T-helper 1 cell treated with Interleukin-12 subunit alpha and Interleukin-12 subunit beta and Interleukin-4 antibody, amounts not matched to agents 30 μg/mL and 1 μg/mL, for 36 hours (primary cell): ENCODE data around the gene LPCAT1.
"Not testable (repeated sequence)": the region's sequence is repeated elsewhere in the genome, so short reads cannot be mapped to it uniquely, and the experiment has no call there.

Experiments used
- H3K27ac Mint-ChIP-seq: one replicate; pipeline ENCODE4 v1.8.0; 2021; ENCODE audit warnings: mild to moderate bottlenecking, mixed read lengths
- H3K27me3 Mint-ChIP-seq: one replicate; pipeline ENCODE4 v1.8.0; 2021; ENCODE audit warnings: low read depth, mixed read lengths
- H3K36me3 Mint-ChIP-seq: one replicate; pipeline ENCODE4 v1.8.0; 2021; ENCODE audit warnings: low read depth, mixed read lengths
- H3K4me1 Mint-ChIP-seq: one replicate; pipeline ENCODE4 v1.8.0; 2021; ENCODE audit warnings: low read depth, mixed read lengths
- H3K4me3 Mint-ChIP-seq: one replicate; pipeline ENCODE4 v1.8.0; 2021; ENCODE audit warnings: mild to moderate bottlenecking, moderate library complexity, mixed read lengths
- H3K9me3 Mint-ChIP-seq: one replicate; pipeline ENCODE4 v1.8.0; 2021; ENCODE audit warnings: mixed read lengths

The LPCAT1 gene

DNA sequence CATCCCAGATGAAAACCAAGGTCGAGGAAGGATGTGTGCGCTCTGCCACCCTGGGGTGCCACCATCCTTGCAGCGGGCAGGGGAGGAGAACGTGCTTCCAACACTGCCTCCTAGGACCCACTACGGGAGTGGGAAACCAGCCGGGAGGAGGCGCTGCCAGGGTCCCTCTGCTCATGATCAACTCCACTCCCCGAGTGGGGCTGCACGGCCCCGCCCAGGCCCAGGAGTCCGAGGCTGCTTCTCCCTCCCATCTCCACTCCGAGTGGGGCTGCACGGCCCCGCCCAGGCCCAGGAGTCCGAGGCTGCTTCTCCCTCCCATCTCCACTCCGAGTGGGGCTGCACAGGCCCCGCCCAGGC lies 48.2 kb downstream of the LPCAT1 start:
- not testable (repeated sequence) for H3K36me3 Mint-ChIP-seq, H3K4me3 Mint-ChIP-seq, H3K9me3 Mint-ChIP-seq, H3K27ac Mint-ChIP-seq, H3K27me3 Mint-ChIP-seq, H3K4me1 Mint-ChIP-seq

DNA sequence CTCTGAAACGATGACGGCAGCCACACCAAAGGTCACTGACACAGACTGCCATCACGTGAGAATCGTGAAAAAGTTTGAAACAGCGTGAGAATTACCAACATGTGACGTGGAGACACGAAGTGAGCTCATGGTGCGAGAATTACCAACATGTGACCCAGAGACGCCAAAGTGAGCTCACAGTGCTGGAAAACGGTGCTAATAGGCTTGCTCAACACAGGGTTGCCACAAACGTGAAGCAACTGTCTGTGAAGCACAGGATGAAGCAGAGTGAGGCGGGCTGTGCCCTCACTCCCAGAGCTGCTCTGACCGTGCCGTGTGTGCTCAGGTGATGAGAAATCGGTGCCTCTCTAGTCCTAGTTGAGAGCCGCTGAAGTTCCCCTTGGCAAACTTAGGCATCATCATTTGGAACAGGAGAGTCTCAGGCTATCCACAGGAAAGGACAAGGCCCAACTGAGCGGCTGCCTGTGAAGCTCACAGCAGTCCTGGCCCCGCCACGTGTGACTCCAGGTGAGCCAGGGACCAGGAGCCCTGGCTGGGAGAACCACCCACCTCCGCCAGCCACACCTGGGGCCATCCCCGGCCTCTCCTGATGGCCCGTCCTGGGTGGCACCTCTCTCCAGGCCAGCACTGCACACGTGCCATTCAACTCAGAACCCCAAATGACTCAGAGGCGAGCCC lies 48.8 kb downstream of the LPCAT1 start:
- Mint-ChIP-seq H3K27ac (no peak overlapping the region), H3K4me3 (no peak overlapping the region), H3K27me3 (no peaks in the 10 kb centered on the region), H3K4me1 (no peaks in the 10 kb centered on the region), H3K36me3 (peaks cover 6% of the 10 kb centered on the region), H3K9me3 (no peaks in the 10 kb centered on the region)

DNA sequence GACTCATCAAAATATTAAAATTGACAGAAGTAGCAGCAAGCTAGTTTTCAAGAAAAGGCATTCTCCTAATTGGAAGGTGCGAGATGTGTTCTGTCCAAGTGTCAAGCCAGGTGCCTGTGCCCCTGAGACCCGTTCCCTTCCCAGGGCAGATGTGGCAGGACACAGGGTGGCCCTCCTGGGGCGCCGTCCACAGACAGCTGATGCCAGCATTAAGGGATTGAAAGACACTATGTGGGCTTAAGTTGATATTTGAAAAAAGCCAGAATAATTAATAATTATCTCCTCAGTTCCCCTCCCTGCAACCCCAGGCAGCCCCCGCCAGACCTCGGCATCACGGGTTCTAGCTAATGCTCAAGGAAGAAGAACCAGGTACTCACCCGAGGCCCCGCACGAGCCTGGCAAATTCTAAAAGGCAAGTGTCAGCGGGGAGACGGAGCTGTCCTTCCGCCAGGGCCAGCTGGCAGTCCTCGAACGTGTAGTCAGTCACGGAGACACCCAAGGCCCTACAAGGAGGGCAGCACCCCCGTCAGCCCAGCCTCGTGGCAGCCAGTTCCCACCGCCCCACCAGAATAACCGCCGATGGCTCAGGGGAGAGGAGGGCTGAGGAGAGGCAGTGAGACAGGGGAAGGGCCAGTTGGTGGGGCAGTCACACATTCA lies 49.4 kb downstream of the LPCAT1 start:
- H3K4me1 Mint-ChIP-seq = no peaks in the 10 kb centered on the region
- no peaks in the 10 kb centered on the region for H3K27me3 Mint-ChIP-seq
- peaks cover 6% of the 10 kb centered on the region for H3K36me3 Mint-ChIP-seq
- H3K27ac Mint-ChIP-seq = no peak overlapping the region
- H3K4me3 Mint-ChIP-seq = no peak overlapping the region
- H3K9me3 Mint-ChIP-seq = no peaks in the 10 kb centered on the region

DNA sequence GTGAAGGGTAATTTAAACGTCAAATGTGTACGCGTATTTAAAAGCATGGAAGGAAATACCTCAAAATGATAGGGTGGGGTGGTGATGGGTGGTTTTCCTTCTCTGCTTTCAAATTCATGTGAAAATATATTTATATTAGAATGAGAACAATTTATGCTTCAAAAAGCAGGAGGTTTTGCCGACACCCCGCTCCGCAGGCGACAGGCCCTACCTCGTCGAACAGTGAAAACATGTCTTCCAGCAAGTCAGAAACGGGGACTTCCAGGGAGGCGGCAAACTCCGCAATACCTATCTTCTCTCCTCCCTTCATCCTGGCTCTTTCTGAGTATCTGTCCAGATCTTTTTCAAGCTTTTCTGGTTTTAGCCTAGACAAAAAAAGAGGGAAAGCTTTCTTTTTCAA lies 50.0 kb downstream of the LPCAT1 start:
- Mint-ChIP-seq H3K4me1 (no peaks in the 10 kb centered on the region), H3K36me3 (peaks cover 6% of the 10 kb centered on the region), H3K9me3 (no peaks in the 10 kb centered on the region), H3K4me3 (no peak overlapping the region), H3K27ac (no peak overlapping the region), H3K27me3 (no peaks in the 10 kb centered on the region)

DNA sequence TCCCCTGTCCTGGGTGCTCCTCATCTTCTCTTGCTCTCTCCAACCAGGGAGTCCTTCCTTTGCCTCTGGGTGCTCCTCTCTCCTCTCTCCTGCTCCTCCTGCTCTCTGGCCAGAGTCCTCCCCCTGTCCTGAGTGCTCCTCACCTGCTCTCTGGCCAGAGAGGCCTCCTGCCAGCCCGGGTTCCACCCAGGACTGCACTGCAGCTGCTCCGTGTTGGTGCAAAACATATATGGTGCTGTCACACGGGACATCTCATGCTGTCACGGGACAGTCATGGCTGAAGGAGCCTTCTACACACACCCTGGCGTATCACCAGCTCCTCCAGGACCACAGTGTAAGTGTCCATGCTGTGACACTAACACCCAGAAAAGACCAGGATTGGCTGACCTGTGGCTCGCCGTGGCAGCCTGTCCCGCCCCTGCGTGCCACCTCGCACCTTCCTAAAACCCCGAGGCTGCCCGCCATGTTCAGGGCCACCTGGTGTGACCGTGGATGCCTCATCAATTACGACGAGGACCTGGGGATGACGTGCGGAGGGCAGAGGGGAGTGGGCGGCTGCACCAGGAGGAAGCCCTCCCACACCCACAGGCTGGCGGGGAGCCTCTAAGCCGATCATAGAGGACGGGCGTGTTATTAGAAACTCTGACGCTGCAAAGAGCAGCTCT lies 50.7 kb downstream of the LPCAT1 start:
- Mint-ChIP-seq H3K9me3 (no peaks in the 10 kb centered on the region), H3K27me3 (no peaks in the 10 kb centered on the region), H3K27ac (no peak overlapping the region), H3K36me3 (peaks cover 9% of the 10 kb centered on the region), H3K4me3 (no peak overlapping the region), H3K4me1 (no peaks in the 10 kb centered on the region)

DNA sequence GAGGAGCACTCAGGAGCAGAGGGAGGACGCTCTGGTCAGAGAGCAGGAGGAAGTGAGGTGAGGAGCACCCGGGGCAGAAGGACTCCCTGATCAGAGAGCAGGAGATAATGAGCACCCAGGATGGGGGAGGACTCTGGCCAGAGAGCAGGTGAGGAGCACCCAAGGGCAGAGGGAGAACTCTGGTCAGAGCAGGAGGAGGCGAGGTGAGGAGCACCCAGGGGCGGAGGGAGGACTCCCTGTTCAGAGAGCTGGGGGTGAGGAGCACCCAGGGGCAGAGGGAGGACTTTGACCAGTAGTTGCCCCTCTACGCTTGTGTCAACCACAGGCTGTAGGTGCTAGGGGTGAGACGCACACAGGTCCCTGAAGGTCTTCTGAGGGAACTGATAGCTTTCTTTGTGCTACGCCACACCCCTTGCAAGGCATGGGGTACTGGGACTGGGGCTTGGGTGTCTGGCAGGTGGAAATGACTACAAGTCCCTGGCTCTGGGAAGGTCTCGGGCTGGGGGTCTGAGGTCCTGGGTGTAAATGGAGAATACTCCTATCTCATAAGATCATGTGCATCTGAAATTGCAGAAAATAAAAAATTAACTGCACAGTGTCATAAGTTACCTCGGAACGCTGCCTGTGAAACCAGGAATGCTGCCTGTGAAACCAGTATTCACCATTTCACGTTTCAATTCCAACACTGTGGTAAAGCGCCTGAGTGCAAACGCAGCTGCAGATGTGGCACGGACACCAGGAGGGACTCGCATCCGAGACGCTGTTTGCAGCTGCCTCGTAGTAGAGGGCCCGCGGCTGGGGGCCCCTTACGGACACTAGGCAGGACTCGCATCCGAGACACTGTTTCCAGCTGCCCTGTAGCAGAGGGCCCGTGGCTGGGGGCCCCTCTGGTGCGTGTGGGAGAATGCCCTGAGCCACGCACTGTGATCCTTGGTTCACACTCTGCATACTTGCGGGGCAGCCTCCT lies 51.5 kb downstream of the LPCAT1 start:
- peaks cover 10% of the 10 kb centered on the region for H3K36me3 Mint-ChIP-seq
- H3K27ac Mint-ChIP-seq = no peak overlapping the region
- no peaks in the 10 kb centered on the region for H3K9me3 Mint-ChIP-seq
- no peaks in the 10 kb centered on the region for H3K27me3 Mint-ChIP-seq
- H3K4me1 Mint-ChIP-seq = no peaks in the 10 kb centered on the region
- H3K4me3 Mint-ChIP-seq = no peak overlapping the region

DNA sequence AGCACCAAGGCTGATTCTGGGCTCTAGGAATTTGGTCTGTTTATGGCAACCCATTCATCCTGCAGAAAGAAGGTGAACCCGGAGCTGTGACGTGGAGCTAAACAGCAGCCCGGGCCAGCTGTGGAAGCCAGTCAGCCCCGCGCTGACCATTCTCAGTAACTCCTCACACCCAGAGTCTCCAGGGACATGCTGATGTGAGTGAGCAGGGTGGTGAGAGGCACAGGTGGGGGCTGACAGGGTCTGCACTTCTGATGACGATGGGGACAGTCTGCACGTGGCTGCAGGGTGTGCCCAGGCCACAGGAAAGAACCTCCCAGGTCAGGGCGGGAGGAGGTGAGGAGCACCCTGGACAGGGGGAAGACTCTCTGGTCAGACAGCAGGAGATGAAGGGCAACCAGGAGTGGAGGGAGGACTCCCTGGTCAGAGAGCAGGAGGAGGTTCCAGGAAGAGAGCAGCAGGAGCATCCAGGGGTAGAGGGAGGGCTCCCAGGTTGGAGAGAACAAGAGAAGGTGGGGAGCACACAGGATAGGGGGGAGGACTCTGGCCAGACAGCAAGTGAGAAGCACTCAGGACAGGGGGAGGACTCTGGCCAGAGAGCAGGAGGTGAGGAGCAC lies 52.4 kb downstream of the LPCAT1 start:
- Mint-ChIP-seq H3K27me3 (no peaks in the 10 kb centered on the region), H3K36me3 (peaks cover 13% of the 10 kb centered on the region), H3K27ac (no peak overlapping the region), H3K4me3 (no peak overlapping the region), H3K4me1 (no peaks in the 10 kb centered on the region), H3K9me3 (no peaks in the 10 kb centered on the region)

DNA sequence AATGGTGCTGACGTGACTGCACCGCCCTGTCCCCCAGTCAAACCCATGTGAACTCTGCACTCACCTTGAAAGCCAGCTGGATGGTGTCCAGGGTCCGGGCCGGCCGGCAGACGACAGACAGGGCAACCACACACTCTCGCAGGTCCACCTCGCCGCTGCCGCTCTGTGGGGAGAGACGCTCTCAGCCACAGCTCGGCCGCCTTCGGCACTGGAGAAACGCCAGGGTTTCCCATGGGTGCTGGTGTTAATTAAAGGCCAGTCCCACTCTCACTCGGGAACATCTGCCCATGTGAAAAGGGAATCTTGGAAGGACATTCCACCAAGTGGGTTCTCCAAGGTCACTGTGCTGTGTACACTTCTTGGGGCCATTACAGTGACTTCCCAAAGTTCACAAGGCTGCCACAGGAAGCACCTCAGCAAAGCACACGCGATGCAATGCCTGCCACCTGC lies 53.0 kb downstream of the LPCAT1 start:
- Mint-ChIP-seq H3K4me3 (no peak overlapping the region), H3K36me3 (peaks cover 15% of the 10 kb centered on the region), H3K9me3 (no peaks in the 10 kb centered on the region), H3K4me1 (no peaks in the 10 kb centered on the region), H3K27ac (no peak overlapping the region), H3K27me3 (no peaks in the 10 kb centered on the region)

DNA sequence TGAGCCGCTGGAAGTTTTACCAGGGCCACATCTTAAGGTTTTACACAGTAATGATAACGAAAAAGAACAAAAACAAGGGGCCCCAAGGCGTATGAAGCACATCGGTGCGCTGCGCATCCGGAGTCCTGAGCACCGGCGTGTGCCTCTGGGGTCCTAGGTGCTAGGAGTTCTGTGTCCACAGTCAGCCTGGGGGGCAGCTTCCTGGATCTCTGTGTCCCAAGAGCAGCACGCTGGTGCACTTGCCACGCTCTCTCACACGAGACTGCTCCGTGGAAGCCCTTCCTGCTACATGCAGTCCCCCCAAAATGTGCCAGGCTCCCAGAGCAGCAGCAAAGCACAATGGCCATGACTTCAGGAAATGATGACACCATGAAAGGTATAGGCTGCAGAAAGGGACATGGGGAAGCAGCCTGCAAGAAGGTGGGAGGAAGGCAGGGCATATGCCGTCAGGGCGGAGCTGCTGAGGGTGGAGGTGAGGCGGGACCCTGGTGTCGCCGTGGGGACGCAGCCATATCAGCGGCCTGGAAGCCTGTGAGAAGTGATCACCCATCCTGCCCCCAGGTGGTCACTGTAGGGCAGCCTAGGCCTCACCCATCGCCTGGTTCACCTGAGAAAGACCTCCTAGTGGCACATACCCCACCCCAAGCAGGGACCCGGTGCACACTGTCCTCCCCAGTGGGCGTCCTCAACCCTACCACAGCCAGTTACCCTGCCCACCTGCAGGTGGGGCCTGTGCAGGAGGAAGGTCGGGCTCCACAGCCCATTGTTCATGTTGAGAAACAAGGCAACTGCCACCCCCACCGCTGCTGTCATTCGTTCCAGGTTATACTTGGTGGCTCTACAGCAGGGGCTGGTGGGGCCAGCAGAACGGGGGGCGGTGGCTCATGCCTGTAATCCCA lies 54.9 kb downstream of the LPCAT1 start:
- Mint-ChIP-seq H3K4me3 (no peak overlapping the region), H3K36me3 (peaks cover 31% of the 10 kb centered on the region), H3K27ac (no peak overlapping the region), H3K9me3 (peaks cover 11% of the 10 kb centered on the region), H3K27me3 (no peaks in the 10 kb centered on the region), H3K4me1 (no peaks in the 10 kb centered on the region)

DNA sequence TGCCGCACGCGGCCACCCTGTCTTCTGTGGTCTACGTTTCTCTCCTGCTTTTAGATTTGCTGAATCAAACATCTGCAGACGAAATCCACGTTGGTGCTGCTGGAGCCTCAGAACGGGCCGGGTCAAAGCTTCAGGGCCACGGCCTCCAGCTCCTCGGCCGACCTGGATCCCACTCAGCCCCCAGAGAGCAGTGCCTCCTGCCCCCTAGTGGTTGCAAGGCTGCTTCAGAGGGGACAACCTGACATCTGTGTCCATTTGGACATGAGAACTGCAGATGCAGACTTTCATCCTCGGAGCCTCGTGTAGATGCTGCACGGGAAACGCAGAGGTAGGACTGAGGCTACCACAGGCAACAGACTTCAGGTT lies 55.5 kb downstream of the LPCAT1 start:
- no peaks in the 10 kb centered on the region for H3K4me1 Mint-ChIP-seq
- H3K36me3 Mint-ChIP-seq = peaks cover 30% of the 10 kb centered on the region
- no peak overlapping the region for H3K27ac Mint-ChIP-seq
- no peak overlapping the region for H3K4me3 Mint-ChIP-seq
- H3K27me3 Mint-ChIP-seq = no peaks in the 10 kb centered on the region
- H3K9me3 Mint-ChIP-seq = peaks cover 11% of the 10 kb centered on the region

DNA sequence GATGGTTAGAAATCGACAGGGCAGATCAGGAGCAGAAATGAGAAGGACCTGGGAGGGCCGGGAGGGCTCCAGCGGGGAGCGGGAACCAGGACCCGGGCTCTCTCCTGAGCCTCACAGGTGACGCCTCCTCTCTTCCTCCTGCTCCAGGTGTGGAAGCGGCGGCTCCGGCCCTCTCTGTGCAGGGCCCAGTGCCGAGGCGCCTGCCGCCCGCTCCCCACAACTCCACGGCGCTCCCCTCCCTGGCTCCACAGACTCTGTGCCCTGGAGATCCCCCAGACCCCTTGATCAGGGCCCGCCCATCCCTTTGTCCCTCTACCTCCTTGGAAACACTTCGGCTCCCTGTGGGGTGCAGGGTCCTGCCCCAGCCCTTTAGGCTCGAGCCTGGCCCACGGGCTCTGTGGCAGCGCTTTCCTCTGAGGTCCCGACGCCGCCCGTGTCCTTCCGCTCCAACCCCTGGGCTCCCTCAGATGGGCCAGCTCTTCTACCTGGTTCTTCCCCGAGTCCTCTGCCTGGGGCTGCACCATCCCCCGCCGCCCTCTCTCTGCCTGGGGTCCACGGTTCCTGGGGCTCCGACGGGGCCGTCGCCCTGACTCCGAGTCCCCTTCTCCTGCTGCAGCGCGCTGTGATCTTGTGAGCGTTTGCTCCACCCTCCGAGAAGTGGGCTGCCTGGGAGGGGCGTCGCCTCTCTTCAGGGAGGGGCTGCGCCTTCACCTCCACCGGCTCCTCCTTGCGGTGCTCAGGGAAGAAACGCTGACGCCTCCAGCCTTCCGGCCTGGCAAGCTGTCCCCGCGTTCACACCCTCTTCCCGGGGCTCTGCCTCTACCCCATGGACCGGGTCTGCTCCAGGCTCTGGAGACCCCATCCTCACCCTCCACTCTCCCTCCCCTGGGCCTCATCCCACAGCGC lies 56.2 kb downstream of the LPCAT1 start:
- Mint-ChIP-seq H3K27me3 (no peaks in the 10 kb centered on the region), H3K4me1 (no peaks in the 10 kb centered on the region), H3K36me3 (peaks cover 30% of the 10 kb centered on the region), H3K4me3 (no peak overlapping the region), H3K9me3 (peaks cover 11% of the 10 kb centered on the region), H3K27ac (no peak overlapping the region)

DNA sequence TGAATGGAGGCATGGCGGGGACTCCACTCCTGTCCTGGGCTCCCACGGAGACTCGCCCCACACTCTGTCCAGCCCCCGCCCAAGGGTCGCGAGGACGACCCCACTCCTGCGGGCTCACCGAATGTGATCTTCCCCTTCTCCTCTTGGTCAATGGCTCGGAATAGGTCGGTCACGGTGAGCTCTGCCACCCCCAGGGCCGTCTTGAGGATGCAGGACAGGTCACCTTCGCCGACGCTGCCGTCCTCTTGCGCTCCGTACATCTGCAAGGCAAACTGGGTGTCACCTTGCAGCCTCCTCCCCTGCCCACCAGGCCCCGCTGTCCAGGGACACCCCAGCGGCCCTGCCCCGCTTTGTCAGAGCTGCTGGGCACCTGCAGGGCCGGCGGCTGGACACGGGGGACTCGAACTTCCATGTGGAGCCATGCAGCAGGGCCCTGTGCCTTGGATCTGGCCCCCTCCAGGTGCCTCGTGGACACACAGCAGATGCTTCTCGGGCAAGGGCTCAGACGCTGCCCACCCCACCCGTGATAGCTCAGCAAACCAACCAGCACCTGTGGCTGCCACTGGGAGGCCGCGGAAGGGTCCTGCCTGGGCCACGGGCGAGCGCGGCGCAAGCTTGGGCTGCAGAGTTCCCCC lies 57.0 kb downstream of the LPCAT1 start:
- no peak overlapping the region for H3K4me3 Mint-ChIP-seq
- no peaks in the 10 kb centered on the region for H3K4me1 Mint-ChIP-seq
- peaks cover 33% of the 10 kb centered on the region for H3K36me3 Mint-ChIP-seq
- peaks cover 11% of the 10 kb centered on the region for H3K9me3 Mint-ChIP-seq
- no peaks in the 10 kb centered on the region for H3K27me3 Mint-ChIP-seq
- no peak overlapping the region for H3K27ac Mint-ChIP-seq
